ENCODE measurements around the gene PTPN6. TPM values are rescaled to one million over a fixed set of nuclear protein-coding genes. Genes with fewer than 3 reads are reported as not detected.

PTPN6 gene
- total RNA-seq, 2 donors from 2014 or later = 35.7 to 68.0 TPM

DNA sequence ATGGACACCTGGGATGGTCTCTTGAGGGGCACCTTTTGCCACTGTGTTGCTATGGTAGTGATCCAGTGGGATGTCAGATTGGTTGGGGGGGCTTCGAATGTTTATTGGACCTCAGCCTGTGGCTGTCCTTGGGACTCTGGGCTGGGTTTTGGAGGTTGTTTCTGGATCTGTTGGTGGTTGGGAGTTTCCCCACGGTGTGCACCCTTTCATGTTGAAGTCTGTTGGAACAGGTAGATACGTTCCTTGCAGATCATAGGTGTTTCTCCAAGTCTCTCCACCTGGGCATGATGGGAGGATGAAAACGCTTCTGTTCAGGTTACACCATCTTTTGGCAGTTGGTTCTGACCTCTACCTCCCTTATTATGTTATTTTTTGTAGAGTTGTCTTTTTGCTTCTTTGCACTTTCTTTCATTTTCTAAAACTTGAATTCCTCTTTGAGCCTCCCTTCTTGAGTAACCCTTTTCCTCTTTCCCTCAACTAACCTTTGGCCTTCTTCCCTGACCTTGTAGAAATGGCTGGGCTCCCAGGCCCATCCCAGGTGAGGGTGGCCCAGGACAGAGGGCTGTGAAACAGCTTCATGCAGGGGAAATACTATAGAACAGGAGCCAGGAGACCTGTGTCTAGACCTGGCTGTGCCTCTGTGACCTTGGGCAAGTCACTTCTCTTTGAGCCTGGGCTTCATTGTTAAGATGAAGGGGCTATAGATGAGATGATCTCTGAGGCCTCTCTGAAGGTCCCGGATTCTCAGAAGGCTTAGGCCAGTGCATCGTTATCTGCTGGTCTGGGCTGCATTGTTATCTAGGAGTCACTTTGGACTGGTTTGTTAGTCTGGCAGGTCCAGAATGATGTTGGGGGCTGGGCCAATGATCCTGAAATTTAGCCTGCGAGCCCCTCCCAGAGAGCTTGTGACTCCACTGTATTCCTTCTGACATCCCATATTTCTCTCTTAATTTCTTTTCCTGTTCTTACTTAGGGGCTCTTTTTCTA, 21.4 kb upstream of the PTPN6 start:
- Mint-ChIP-seq H3K36me3 (ENCODE audit: low read depth) (peaks cover 26% of the 10 kb centered on the region), H3K4me1 (peaks cover 53% of the 10 kb centered on the region), H3K9me3 (no peaks in the 10 kb centered on the region), H3K27me3 (ENCODE audit: insufficient read depth) (no peaks in the 10 kb centered on the region), H3K4me3 (peak overlapping the region; percentile 98), H3K27ac (peak overlapping the region; percentile 93)
- H3K27ac ChIP-seq (ENCODE audit: low read depth, low read length) = no peak overlapping the region
- H3K27me3 ChIP-seq (ENCODE audit: control insufficient read depth, insufficient read depth, low read length, poor library complexity, severe bottlenecking) = no peaks in the 10 kb centered on the region
- peak overlapping the region; percentile 94 for H3K4me3 ChIP-seq (ENCODE audit: low read length)
- peak overlapping the region; percentile 77 for H3K9ac ChIP-seq (ENCODE audit: extremely low read depth, low read length, poor library complexity, severe bottlenecking)
- no peaks in the 10 kb centered on the region for H3K9me3 ChIP-seq (ENCODE audit: control insufficient read depth, low read length)
- peaks cover 20% of the 10 kb centered on the region for H3K36me3 ChIP-seq (ENCODE audit: control insufficient read depth, insufficient read depth, low read length)
- H3K4me1 ChIP-seq (ENCODE audit: control insufficient read depth, insufficient read depth, low read length) = peaks cover 13% of the 10 kb centered on the region
- TF ChIP-seq, protein P1, sequence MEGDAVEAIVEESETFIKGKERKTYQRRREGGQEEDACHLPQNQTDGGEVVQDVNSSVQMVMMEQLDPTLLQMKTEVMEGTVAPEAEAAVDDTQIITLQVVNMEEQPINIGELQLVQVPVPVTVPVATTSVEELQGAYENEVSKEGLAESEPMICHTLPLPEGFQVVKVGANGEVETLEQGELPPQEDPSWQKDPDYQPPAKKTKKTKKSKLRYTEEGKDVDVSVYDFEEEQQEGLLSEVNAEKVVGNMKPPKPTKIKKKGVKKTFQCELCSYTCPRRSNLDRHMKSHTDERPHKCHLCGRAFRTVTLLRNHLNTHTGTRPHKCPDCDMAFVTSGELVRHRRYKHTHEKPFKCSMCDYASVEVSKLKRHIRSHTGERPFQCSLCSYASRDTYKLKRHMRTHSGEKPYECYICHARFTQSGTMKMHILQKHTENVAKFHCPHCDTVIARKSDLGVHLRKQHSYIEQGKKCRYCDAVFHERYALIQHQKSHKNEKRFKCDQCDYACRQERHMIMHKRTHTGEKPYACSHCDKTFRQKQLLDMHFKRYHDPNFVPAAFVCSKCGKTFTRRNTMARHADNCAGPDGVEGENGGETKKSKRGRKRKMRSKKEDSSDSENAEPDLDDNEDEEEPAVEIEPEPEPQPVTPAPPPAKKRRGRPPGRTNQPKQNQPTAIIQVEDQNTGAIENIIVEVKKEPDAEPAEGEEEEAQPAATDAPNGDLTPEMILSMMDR (conservative IDR thresholded peaks at IDR 0.05) = no peak
- no peak for DNase-seq
- 69 to 75% methylated on average over 4 to 7 of the region's 7 CpGs for WGBS, 2 experiments (ENCODE audit: insufficient coverage in 1 of 2, insufficient read length in 1 of 2)

DNA sequence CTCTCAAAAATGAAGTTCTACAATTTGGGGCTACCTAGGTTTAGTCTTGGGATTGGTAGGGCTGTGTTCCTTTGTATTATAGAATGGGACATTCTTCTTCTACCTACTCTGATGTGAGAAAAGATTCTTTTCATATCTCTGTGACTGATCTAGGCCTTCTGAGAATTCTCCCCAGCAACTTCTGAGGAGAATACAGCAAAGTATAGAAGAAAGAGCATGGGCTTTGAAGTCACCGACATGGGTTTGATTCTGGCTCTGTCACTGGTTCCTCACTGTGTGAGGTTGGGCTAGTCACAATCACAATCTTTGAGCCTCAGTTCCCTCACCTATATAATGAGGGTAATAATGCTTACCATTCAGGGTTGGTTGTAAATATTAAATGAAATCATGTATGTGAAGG, 18.4 kb upstream of the PTPN6 start:
- Histone ChIP-seq H3K27me3 (ENCODE audit: control insufficient read depth, insufficient read depth, low read length, poor library complexity, severe bottlenecking) (no peaks in the 10 kb centered on the region), H3K4me3 (ENCODE audit: low read length) (no peak overlapping the region), H3K27ac (ENCODE audit: low read depth, low read length) (no peak overlapping the region), H3K9ac (ENCODE audit: extremely low read depth, low read length, poor library complexity, severe bottlenecking) (no peak overlapping the region), H3K4me1 (ENCODE audit: control insufficient read depth, insufficient read depth, low read length) (peaks cover 13% of the 10 kb centered on the region), H3K36me3 (ENCODE audit: control insufficient read depth, insufficient read depth, low read length) (peaks cover 40% of the 10 kb centered on the region), H3K9me3 (ENCODE audit: control insufficient read depth, low read length) (no peaks in the 10 kb centered on the region)
- no peak for DNase-seq
- TF ChIP-seq, protein P1 (conservative IDR thresholded peaks at IDR 0.05) = no peak
- peak overlapping the region; percentile 34 for H3K27ac Mint-ChIP-seq
- H3K4me1 Mint-ChIP-seq = peaks cover 33% of the 10 kb centered on the region
- no peaks in the 10 kb centered on the region for H3K27me3 Mint-ChIP-seq (ENCODE audit: insufficient read depth)
- 100% methylated on average over 1 of the region's 1 CpG; no CpG with 5 or more reads in 1 of the 2 experiments for WGBS, 2 experiments (ENCODE audit: insufficient coverage in 1 of 2, insufficient read length in 1 of 2)
- H3K4me3 Mint-ChIP-seq = no peak overlapping the region
- no peaks in the 10 kb centered on the region for H3K9me3 Mint-ChIP-seq
- peaks cover 48% of the 10 kb centered on the region for H3K36me3 Mint-ChIP-seq (ENCODE audit: low read depth)

DNA sequence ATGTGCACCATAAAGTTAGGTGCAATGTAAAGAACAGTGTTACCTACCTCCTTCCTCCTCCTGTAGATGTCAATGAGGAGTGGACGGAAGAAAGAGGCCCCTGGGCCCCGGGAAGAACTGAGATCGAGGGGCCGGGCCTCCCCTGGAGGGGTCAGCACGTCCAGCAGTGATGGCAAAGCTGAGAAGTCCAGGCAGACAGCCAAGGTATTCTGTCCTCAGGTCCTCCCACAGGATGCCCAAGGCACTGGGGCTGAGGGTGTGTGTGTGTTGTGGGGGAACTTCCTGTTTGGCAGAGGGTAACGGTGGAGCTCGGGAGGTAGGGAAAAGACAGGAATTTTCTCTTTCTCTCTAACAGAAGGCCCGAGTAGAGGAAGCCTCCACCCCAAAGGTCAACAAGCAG, 17.0 kb upstream of the PTPN6 start:
- TF ChIP-seq, protein P1 (conservative IDR thresholded peaks at IDR 0.05) = no peak
- Histone ChIP-seq H3K9ac (ENCODE audit: extremely low read depth, low read length, poor library complexity, severe bottlenecking) (no peak overlapping the region), H3K36me3 (ENCODE audit: control insufficient read depth, insufficient read depth, low read length) (peaks cover 52% of the 10 kb centered on the region), H3K4me3 (ENCODE audit: low read length) (no peak overlapping the region), H3K9me3 (ENCODE audit: control insufficient read depth, low read length) (no peaks in the 10 kb centered on the region), H3K4me1 (ENCODE audit: control insufficient read depth, insufficient read depth, low read length) (peaks cover 13% of the 10 kb centered on the region), H3K27me3 (ENCODE audit: control insufficient read depth, insufficient read depth, low read length, poor library complexity, severe bottlenecking) (no peaks in the 10 kb centered on the region), H3K27ac (ENCODE audit: low read depth, low read length) (no peak overlapping the region)
- Mint-ChIP-seq H3K27ac (peak overlapping the region; percentile 1), H3K27me3 (ENCODE audit: insufficient read depth) (no peaks in the 10 kb centered on the region), H3K9me3 (no peaks in the 10 kb centered on the region), H3K4me1 (peaks cover 41% of the 10 kb centered on the region), H3K36me3 (ENCODE audit: low read depth) (peaks cover 58% of the 10 kb centered on the region), H3K4me3 (no peak overlapping the region)
- DNase-seq = no peak
- WGBS, 2 experiments (ENCODE audit: insufficient coverage in 1 of 2, insufficient read length in 1 of 2) = 90 to 100% methylated on average over 2 to 8 of the region's 8 CpGs

Measured in endodermal cell (in vitro differentiated cells).